GM19351 (cell line): ENCODE data around the gene KRT14.

Experiments
- ATAC-seq: cut with Tn5 transposase; IDR thresholded peaks from one replicate; pipeline ENCODE4 v1.9.1; 2021; ENCODE audit warnings: mild to moderate bottlenecking, moderate library complexity; ENCODE audit not compliant: unreplicated experiment

KRT14 gene

GRCh38 chr17:41533613-41534012 lies 53.1 kb downstream of the KRT14 start:
- ATAC-seq, result no peak

GRCh38 chr17:41532947-41533570 lies 53.6 kb downstream of the KRT14 start:
- ATAC-seq, result no peak
